ENCODE results near the gene DCAF6.

DCAF6 gene

GRCh38 chr1:167909691-167910180, 26.7 kb upstream of the DCAF6 start:
- peaks cover 0 to 17% (median 8%) of the 10 kb centered on the region in 5 donors for H3K4me1 ChIP-seq (ENCODE audit: control insufficient read depth in 5 of 5, insufficient read depth in 5 of 5, low read length in 5 of 5)
- no peak overlapping the region for H3K4me3 ChIP-seq (ENCODE audit: low read depth in 1 of 5, low read length in 5 of 5)
- H3K27me3 ChIP-seq (ENCODE audit: control insufficient read depth in 5 of 5, insufficient read depth in 4 of 5, low read length in 5 of 5): no peaks in the 10 kb centered on the region
- no peak overlapping the region for H3K9ac ChIP-seq (ENCODE audit: low read length in 5 of 5)
- no peak overlapping the region for H3K27ac ChIP-seq (ENCODE audit: low read depth, low read length)
- H3K36me3 ChIP-seq (ENCODE audit: control insufficient read depth in 5 of 5, insufficient read depth in 5 of 5, low read length in 5 of 5): peaks cover 0 to 5% (median 0%) of the 10 kb centered on the region in 5 donors
- peaks cover 0 to 6% (median 0%) of the 10 kb centered on the region in 5 donors for H3K9me3 ChIP-seq (ENCODE audit: control insufficient read depth in 5 of 5, low read length in 5 of 5)

GRCh38 chr1:167910530-167910929, 26.0 kb upstream of the DCAF6 start:
- H3K9ac ChIP-seq (ENCODE audit: low read length in 5 of 5): no peak overlapping the region
- H3K36me3 ChIP-seq (ENCODE audit: control insufficient read depth in 5 of 5, insufficient read depth in 5 of 5, low read length in 5 of 5): peaks cover 0 to 7% (median 0%) of the 10 kb centered on the region in 5 donors
- H3K4me1 ChIP-seq (ENCODE audit: control insufficient read depth in 5 of 5, insufficient read depth in 5 of 5, low read length in 5 of 5): peaks cover 0 to 9% (median 4%) of the 10 kb centered on the region in 5 donors
- H3K4me3 ChIP-seq (ENCODE audit: low read depth in 1 of 5, low read length in 5 of 5): no peak overlapping the region
- H3K27ac ChIP-seq (ENCODE audit: low read depth, low read length): no peak overlapping the region
- no peaks in the 10 kb centered on the region for H3K27me3 ChIP-seq (ENCODE audit: control insufficient read depth in 5 of 5, insufficient read depth in 4 of 5, low read length in 5 of 5)
- H3K9me3 ChIP-seq (ENCODE audit: control insufficient read depth in 5 of 5, low read length in 5 of 5): peaks cover 0 to 6% (median 0%) of the 10 kb centered on the region in 5 donors

- Histone ChIP-seq H3K9ac (ENCODE audit: low read length in 5 of 5) (no peak overlapping the region), H3K9me3 (ENCODE audit: control insufficient read depth in 5 of 5, low read length in 5 of 5) (peaks cover 0 to 6% (median 0%) of the 10 kb centered on the region in 5 donors), H3K27me3 (ENCODE audit: control insufficient read depth in 5 of 5, insufficient read depth in 4 of 5, low read length in 5 of 5) (no peaks in the 10 kb centered on the region), H3K36me3 (ENCODE audit: control insufficient read depth in 5 of 5, insufficient read depth in 5 of 5, low read length in 5 of 5) (peaks cover 0 to 13% (median 3%) of the 10 kb centered on the region in 5 donors), H3K4me3 (ENCODE audit: low read depth in 1 of 5, low read length in 5 of 5) (no peak overlapping the region), H3K4me1 (ENCODE audit: control insufficient read depth in 5 of 5, insufficient read depth in 5 of 5, low read length in 5 of 5) (peaks cover 0 to 7% (median 0%) of the 10 kb centered on the region in 5 donors), H3K27ac (ENCODE audit: low read depth, low read length) (no peak overlapping the region)
Observed at GRCh38 chr1:167911413-167911812, 25.1 kb upstream of the DCAF6 start.

GRCh38 chr1:167912294-167912693, 24.2 kb upstream of the DCAF6 start:
- Histone ChIP-seq H3K9me3 (ENCODE audit: control insufficient read depth in 5 of 5, low read length in 5 of 5) (peaks cover 0 to 6% (median 0%) of the 10 kb centered on the region in 5 donors), H3K27me3 (ENCODE audit: control insufficient read depth in 5 of 5, insufficient read depth in 4 of 5, low read length in 5 of 5) (no peaks in the 10 kb centered on the region), H3K9ac (ENCODE audit: low read length in 5 of 5) (no peak overlapping the region), H3K4me3 (ENCODE audit: low read depth in 1 of 5, low read length in 5 of 5) (no peak overlapping the region), H3K4me1 (ENCODE audit: control insufficient read depth in 5 of 5, insufficient read depth in 5 of 5, low read length in 5 of 5) (peaks cover 0 to 7% (median 0%) of the 10 kb centered on the region in 5 donors), H3K36me3 (ENCODE audit: control insufficient read depth in 5 of 5, insufficient read depth in 5 of 5, low read length in 5 of 5) (peaks cover 0 to 20% (median 9%) of the 10 kb centered on the region in 5 donors), H3K27ac (ENCODE audit: low read depth, low read length) (no peak overlapping the region)

DNA sequence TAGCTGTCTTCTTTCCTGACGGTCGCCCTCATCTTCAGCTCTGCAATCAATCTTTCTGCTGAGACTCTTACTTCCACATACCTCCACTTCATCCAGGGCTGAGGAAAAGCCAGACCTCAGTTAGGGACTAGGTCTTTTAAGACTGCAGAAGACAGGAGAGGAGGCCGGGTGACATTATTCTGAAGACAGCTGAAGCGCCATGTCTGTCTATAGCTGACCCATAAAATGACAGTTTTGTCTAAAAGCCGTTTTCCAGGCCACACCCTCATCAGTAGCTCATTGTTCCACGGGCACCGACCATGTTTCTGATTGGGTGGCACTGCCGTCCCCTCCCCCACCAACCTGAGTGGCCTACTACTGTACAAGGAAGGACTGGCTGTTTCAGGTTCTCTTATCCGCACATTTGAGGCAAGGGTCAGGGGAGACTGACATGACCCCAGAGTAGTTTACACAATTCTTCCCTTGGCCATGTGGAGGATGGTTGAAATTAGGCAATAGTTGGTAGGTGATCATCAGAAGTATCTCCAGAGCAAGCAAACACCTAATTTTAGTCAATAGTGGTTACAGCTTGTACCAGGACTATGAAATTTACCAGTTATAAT, 22.5 kb upstream of the DCAF6 start, which contains the start of gene ADCY10:
Gene ADCY10 (minus strand): TSS at position 240 of the 602 bp plus-strand sequence. CDS start 8,994 bp downstream, outside the sequence.
- Histone ChIP-seq H3K36me3 (ENCODE audit: control insufficient read depth in 5 of 5, insufficient read depth in 5 of 5, low read length in 5 of 5) (peaks cover 3 to 22% (median 19%) of the 10 kb centered on the region in 5 donors), H3K4me3 (ENCODE audit: low read depth in 1 of 5, low read length in 5 of 5) (no peak within 1 kb of the TSS), H3K9ac (ENCODE audit: low read length in 5 of 5) (no peak within 1 kb of the TSS), H3K27me3 (ENCODE audit: control insufficient read depth in 5 of 5, insufficient read depth in 4 of 5, low read length in 5 of 5) (no peaks in the 10 kb centered on the region), H3K9me3 (ENCODE audit: control insufficient read depth in 5 of 5, low read length in 5 of 5) (peaks cover 0 to 6% (median 0%) of the 10 kb centered on the region in 5 donors), H3K27ac (ENCODE audit: low read depth, low read length) (no peak within 1 kb of the TSS), H3K4me1 (ENCODE audit: control insufficient read depth in 5 of 5, insufficient read depth in 5 of 5, low read length in 5 of 5) (peaks cover 0 to 7% (median 0%) of the 10 kb centered on the region in 5 donors)

- Histone ChIP-seq H3K27ac (ENCODE audit: low read depth, low read length) (no peak overlapping the region), H3K9me3 (ENCODE audit: control insufficient read depth in 5 of 5, low read length in 5 of 5) (no peaks in the 10 kb centered on the region), H3K4me3 (ENCODE audit: low read depth in 1 of 5, low read length in 5 of 5) (no peak overlapping the region), H3K27me3 (ENCODE audit: control insufficient read depth in 5 of 5, insufficient read depth in 4 of 5, low read length in 5 of 5) (no peaks in the 10 kb centered on the region), H3K9ac (ENCODE audit: low read length in 5 of 5) (no peak overlapping the region), H3K4me1 (ENCODE audit: control insufficient read depth in 5 of 5, insufficient read depth in 5 of 5, low read length in 5 of 5) (peaks cover 0 to 3% (median 0%) of the 10 kb centered on the region in 5 donors), H3K36me3 (ENCODE audit: control insufficient read depth in 5 of 5, insufficient read depth in 5 of 5, low read length in 5 of 5) (peaks cover 3 to 25% (median 20%) of the 10 kb centered on the region in 5 donors)
Observed at GRCh38 chr1:167915569-167915968, 20.9 kb upstream of the DCAF6 start.

DNA sequence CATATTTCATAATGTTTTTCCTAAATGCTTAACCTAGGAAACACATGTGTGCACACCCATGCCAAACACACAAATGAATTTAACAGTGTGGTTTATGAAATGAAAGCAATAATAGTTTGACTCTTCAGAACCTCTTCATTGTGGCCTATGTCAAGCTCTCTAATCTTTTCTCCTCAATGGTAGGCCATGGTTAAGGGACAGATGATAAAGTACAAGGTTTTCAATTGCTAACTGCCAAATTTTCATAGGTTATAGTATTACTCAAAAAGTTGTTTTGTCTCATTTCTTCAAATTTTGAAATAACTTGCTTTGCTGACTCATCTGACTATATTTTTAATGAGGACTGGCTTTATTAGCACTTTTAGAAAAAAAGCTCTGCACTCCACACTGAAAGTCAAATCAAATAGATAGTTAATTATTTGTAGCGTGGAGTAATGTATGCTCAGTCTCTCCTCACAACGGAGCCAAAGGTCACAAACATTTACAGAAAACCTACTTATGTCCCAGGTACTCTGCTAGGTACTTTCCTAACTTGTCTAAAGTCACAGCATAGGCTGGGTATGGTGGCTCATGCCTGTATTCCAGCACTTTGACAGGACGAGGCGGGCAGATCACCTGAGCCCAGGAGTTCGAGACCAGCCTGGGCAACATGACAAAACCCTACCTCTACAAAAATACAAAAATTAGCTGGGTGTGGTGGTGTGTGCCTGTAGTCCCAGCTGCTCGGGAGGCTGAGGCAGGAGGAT, 19.5 kb upstream of the DCAF6 start:
- no peak overlapping the region for H3K4me3 ChIP-seq (ENCODE audit: low read depth in 1 of 5, low read length in 5 of 5)
- H3K9ac ChIP-seq (ENCODE audit: low read length in 5 of 5): no peak overlapping the region
- H3K36me3 ChIP-seq (ENCODE audit: control insufficient read depth in 5 of 5, insufficient read depth in 5 of 5, low read length in 5 of 5): peaks cover 3 to 25% (median 20%) of the 10 kb centered on the region in 5 donors
- no peak overlapping the region for H3K27ac ChIP-seq (ENCODE audit: low read depth, low read length)
- H3K9me3 ChIP-seq (ENCODE audit: control insufficient read depth in 5 of 5, low read length in 5 of 5): no peaks in the 10 kb centered on the region
- peaks cover 0 to 2% (median 1%) of the 10 kb centered on the region in 5 donors for H3K4me1 ChIP-seq (ENCODE audit: control insufficient read depth in 5 of 5, insufficient read depth in 5 of 5, low read length in 5 of 5)
- no peaks in the 10 kb centered on the region for H3K27me3 ChIP-seq (ENCODE audit: control insufficient read depth in 5 of 5, insufficient read depth in 4 of 5, low read length in 5 of 5)

DNA sequence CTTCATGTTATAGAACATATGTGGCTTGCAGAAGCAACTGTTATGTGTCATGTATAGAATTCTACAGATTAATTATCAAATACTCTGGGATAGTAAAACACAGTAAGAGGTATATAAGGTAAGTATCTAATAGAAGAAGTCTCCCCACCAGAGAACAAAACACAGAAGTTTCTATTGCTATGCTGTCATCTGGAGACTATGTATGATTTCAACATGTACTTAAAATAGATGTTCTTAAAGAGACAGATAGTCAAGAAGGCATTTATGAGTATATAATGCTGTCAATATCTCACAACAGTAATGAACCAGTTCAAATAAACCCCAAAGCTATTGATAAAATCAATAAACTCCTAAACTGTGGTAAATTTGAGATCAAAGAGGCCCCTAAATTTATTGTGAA, 14.5 kb upstream of the DCAF6 start:
- no peak overlapping the region for H3K9ac ChIP-seq (ENCODE audit: low read length in 5 of 5)
- peaks cover 0 to 20% (median 5%) of the 10 kb centered on the region in 5 donors for H3K4me1 ChIP-seq (ENCODE audit: control insufficient read depth in 5 of 5, insufficient read depth in 5 of 5, low read length in 5 of 5)
- H3K36me3 ChIP-seq (ENCODE audit: control insufficient read depth in 5 of 5, insufficient read depth in 5 of 5, low read length in 5 of 5): peaks cover 3 to 24% (median 13%) of the 10 kb centered on the region in 5 donors
- H3K4me3 ChIP-seq (ENCODE audit: low read depth in 1 of 5, low read length in 5 of 5): no peak overlapping the region
- no peaks in the 10 kb centered on the region for H3K9me3 ChIP-seq (ENCODE audit: control insufficient read depth in 5 of 5, low read length in 5 of 5)
- no peaks in the 10 kb centered on the region for H3K27me3 ChIP-seq (ENCODE audit: control insufficient read depth in 5 of 5, insufficient read depth in 4 of 5, low read length in 5 of 5)
- H3K27ac ChIP-seq (ENCODE audit: low read depth, low read length): no peak overlapping the region

GRCh38 chr1:167922611-167923074, 13.8 kb upstream of the DCAF6 start:
- Histone ChIP-seq H3K27ac (ENCODE audit: low read depth, low read length) (no peak overlapping the region), H3K9ac (ENCODE audit: low read length in 5 of 5) (no peak overlapping the region), H3K4me3 (ENCODE audit: low read depth in 1 of 5, low read length in 5 of 5) (no peak overlapping the region), H3K27me3 (ENCODE audit: control insufficient read depth in 5 of 5, insufficient read depth in 4 of 5, low read length in 5 of 5) (no peaks in the 10 kb centered on the region), H3K9me3 (ENCODE audit: control insufficient read depth in 5 of 5, low read length in 5 of 5) (no peaks in the 10 kb centered on the region), H3K4me1 (ENCODE audit: control insufficient read depth in 5 of 5, insufficient read depth in 5 of 5, low read length in 5 of 5) (peaks cover 0 to 22% (median 5%) of the 10 kb centered on the region in 5 donors), H3K36me3 (ENCODE audit: control insufficient read depth in 5 of 5, insufficient read depth in 5 of 5, low read length in 5 of 5) (peaks cover 0 to 22% (median 8%) of the 10 kb centered on the region in 5 donors)

Measured in subcutaneous abdominal adipose tissue (tissue), 5 donors.